IMR-90 (cell line): ENCODE measurements around the gene GAL3ST3. TPM values are rescaled to one million over a fixed set of nuclear protein-coding genes. Genes with fewer than 3 reads are reported as not detected.

Experiments used
- ATAC-seq: fragments of 200-7000 bp; cut with Tn5 transposase; 2 replicates; pipeline ENCODE4 v1.9.1; 2020; ENCODE audit warnings: low read depth, mild to moderate bottlenecking, moderate library complexity
- BruUV-seq: library from RNA; stranded (reverse); fragments of 400-500 nt; replicated peaks from 2 replicates; lab custom pipeline; 2021; lab: Mats Ljungman, UMichigan
- CTCF ChIA-PET: fragments of 300-600 bp; formaldehyde crosslinking; extraction: SDS; loops from one replicate; lab custom pipeline; 2021; ENCODE audit warnings: antibody characterized with exemption; lab: Yijun Ruan, JAX
- POLR2A ChIA-PET: fragments of 300-600 bp; sonication (Branson Sonifier 250); formaldehyde crosslinking; loops from one replicate; lab custom pipeline; 2022; ENCODE audit warnings: antibody characterized with exemption; ENCODE audit not compliant: unreplicated experiment; lab: Charles Lee
- DNase-seq: peaks from one replicate; pipeline ENCODE4 v3.0.0; 2013
- H2AFZ ChIP-seq: replicated peaks from 2 replicates; pipeline ENCODE3; 2013; ENCODE audit warnings: low read length, mild to moderate bottlenecking; ENCODE audit not compliant: poor library complexity
- H2AK5ac ChIP-seq: 2 replicates; pipeline ENCODE4 v1.6.1; 2013; ENCODE audit warnings: low read depth, low read length, inconsistent platforms
- H2AK9ac ChIP-seq: replicated peaks from 2 replicates; pipeline ENCODE3; 2013; ENCODE audit warnings: mild to moderate bottlenecking, low read depth, low read length, moderate library complexity; ENCODE audit not compliant: poor library complexity
- H2BK120ac ChIP-seq: 2 replicates; pipeline ENCODE4 v1.6.1; 2013; ENCODE audit warnings: low read depth, low read length, inconsistent platforms
- H2BK15ac ChIP-seq: 3 replicates; pipeline ENCODE4 v1.6.1; 2013; ENCODE audit warnings: low read depth, low read length, inconsistent platforms
- H2BK20ac ChIP-seq: 2 replicates; pipeline ENCODE4 v1.6.1; 2013; ENCODE audit warnings: low read depth, mild to moderate bottlenecking, inconsistent platforms, low read length, moderate library complexity
- H2BK5ac ChIP-seq: 2 replicates; pipeline ENCODE4 v1.6.1; 2013; ENCODE audit warnings: mild to moderate bottlenecking, low read depth, low read length, inconsistent platforms; ENCODE audit not compliant: poor library complexity, severe bottlenecking
- H3K14ac ChIP-seq: replicated peaks from 2 replicates; pipeline ENCODE4 v1.6.1; 2013; ENCODE audit warnings: low read depth, low read length, inconsistent platforms
- H3K18ac ChIP-seq: 2 replicates; pipeline ENCODE4 v1.6.1; 2013; ENCODE audit warnings: low read depth, low read length, control low read depth
- H3K23ac ChIP-seq: 2 replicates; pipeline ENCODE4 v1.6.1; 2013; ENCODE audit warnings: low read depth, low read length, inconsistent platforms
- H3K27ac ChIP-seq: 2 replicates; pipeline ENCODE4 v1.5.1; 2013; ENCODE audit warnings: mild to moderate bottlenecking, control low read depth, low read length; ENCODE audit not compliant: insufficient read depth
- H3K27me3 ChIP-seq: 2 replicates; pipeline ENCODE4 v1.6.1; 2013; ENCODE audit warnings: low read length; ENCODE audit not compliant: control insufficient read depth, insufficient read depth
- H3K36me3 ChIP-seq: 2 replicates; pipeline ENCODE4 v1.6.1; 2013; ENCODE audit warnings: low read length, mixed read lengths; ENCODE audit not compliant: control insufficient read depth, insufficient read depth
- H3K4ac ChIP-seq: 2 replicates; pipeline ENCODE4 v1.6.1; 2013; ENCODE audit warnings: low read depth, low read length, inconsistent platforms
- H3K4me1 ChIP-seq: 2 replicates; pipeline ENCODE4 v1.6.1; 2013; ENCODE audit warnings: low read length, mixed read lengths; ENCODE audit not compliant: control insufficient read depth, insufficient read depth
- H3K4me2 ChIP-seq: 2 replicates; pipeline ENCODE4 v1.6.1; 2013; ENCODE audit warnings: low read depth, mild to moderate bottlenecking, control low read depth, low read length, moderate library complexity
- H3K4me3 ChIP-seq: 2 replicates; pipeline ENCODE4 v1.5.1; 2013; ENCODE audit warnings: low read depth, mild to moderate bottlenecking, control low read depth, low read length, moderate library complexity; ENCODE audit not compliant: insufficient read depth
- H3K56ac ChIP-seq: 2 replicates; pipeline ENCODE4 v1.6.1; 2013; ENCODE audit warnings: low read length, inconsistent platforms; ENCODE audit not compliant: insufficient read depth; ENCODE audit errors: extremely low read depth
- H3K79me1 ChIP-seq, 2 experiments: 2 replicates each; pipeline ENCODE4 v1.6.1; 2013; ENCODE audit warnings: low read length in 2 of 2, inconsistent platforms in 1 of 2, low read depth in 1 of 2
- H3K9ac ChIP-seq: 2 replicates; pipeline ENCODE4 v1.6.1; 2013; ENCODE audit warnings: low read depth, low read length, control low read depth
- H3K9me1 ChIP-seq: 2 replicates; pipeline ENCODE4 v1.6.1; 2013; ENCODE audit warnings: low read length, inconsistent platforms; ENCODE audit not compliant: insufficient read depth
- H3K9me3 ChIP-seq: 2 replicates; pipeline ENCODE4 v1.6.1; 2013; ENCODE audit warnings: low read length; ENCODE audit not compliant: control insufficient read depth, insufficient read depth
- H4K20me1 ChIP-seq: 2 replicates; pipeline ENCODE4 v1.6.1; 2013; ENCODE audit warnings: low read length, inconsistent platforms; ENCODE audit not compliant: insufficient read depth
- H4K5ac ChIP-seq: 2 replicates; pipeline ENCODE4 v1.6.1; 2013; ENCODE audit warnings: mild to moderate bottlenecking, low read depth, low read length, control low read depth
- H4K8ac ChIP-seq, 2 experiments: 2 replicates each; pipeline ENCODE4 v1.6.1; 2013; ENCODE audit warnings: low read depth in 2 of 2, low read length in 2 of 2, control low read depth in 1 of 2, inconsistent platforms in 1 of 2
- H4K91ac ChIP-seq: 2 replicates; pipeline ENCODE4 v1.6.1; 2013; ENCODE audit warnings: low read depth, low read length, inconsistent platforms; ENCODE audit not compliant: insufficient read depth
- MAFK ChIP-seq: IDR thresholded peaks from 2 replicates; pipeline ENCODE4 v1.6.1; 2012; ENCODE audit warnings: low read depth, low read length, improper control_type of control experiment
- MAZ ChIP-seq: IDR thresholded peaks from 2 replicates; pipeline ENCODE4 v1.6.1; 2012; ENCODE audit warnings: low read depth, mild to moderate bottlenecking, low read length, improper control_type of control experiment, moderate library complexity, borderline replicate concordance
- RCOR1 ChIP-seq: IDR thresholded peaks from 2 replicates; pipeline ENCODE4 v1.6.1; 2012; ENCODE audit warnings: mild to moderate bottlenecking, low read length, improper control_type of control experiment; ENCODE audit not compliant: insufficient replicate concordance
- RFX5 ChIP-seq: IDR thresholded peaks from 2 replicates; pipeline ENCODE4 v1.8.0; 2012; ENCODE audit warnings: low read depth, mild to moderate bottlenecking, low read length, moderate library complexity
- USF2 ChIP-seq: fragments of 150-350 bp; IDR thresholded peaks from 2 replicates; pipeline ENCODE4 v1.6.1; 2017; ENCODE audit warnings: mild to moderate bottlenecking, antibody characterized with exemption, low read length, low read depth
- WGBS, 2 experiments: methylation state at CpG; one replicate each; pipeline versions ENCODE4 v1.1.5 to v1.1.7; 2013; ENCODE audit warnings: missing lambda C conversion rate in 2 of 2; ENCODE audit not compliant: insufficient read length in 1 of 2; ENCODE audit errors: extremely low coverage in 2 of 2; 5-methylcytosine and 5-hydroxymethylcytosine counted together
- dilution Hi-C: fragments of 300-500 bp; cut with HindIII; formaldehyde crosslinking; loops from one replicate; pipeline ENCODE4 v1.14.3; 2018; ENCODE audit warnings: low sequenced_read_pairs; ENCODE audit not compliant: unreplicated experiment
- in situ Hi-C: fragments of 300-500 bp; cut with MboI; formaldehyde crosslinking; loops from 3 replicates; pipeline ENCODE4 v1.14.3; 2019; ENCODE audit warnings: low sequenced_read_pairs, inconsistent platforms, mixed read lengths
- intact Hi-C: fragments of 100-400 bp; cut with micrococcal nuclease; formaldehyde crosslinking; loops from 2 replicates; pipeline ENCODE4 v1.10.0; 2022
- polyA plus RNA-seq, 3 experiments: library from polyadenylated mRNA; depleted of rRNA; stranded (reverse); fragments of >200 nt; gene quantifications; 2 replicates each; pipeline ENCODE4 v1.2.3, GENCODE V29; 2012; ENCODE audit warnings: low replicate concordance in 1 of 3
- total RNA-seq: library from RNA; depleted of rRNA; stranded (reverse); fragments of >200 nt; gene quantifications from 2 replicates; pipeline ENCODE4 v1.2.3, GENCODE V29; 2012

GAL3ST3 gene
- total and polyA plus RNA-seq, 2 of the 4 experiments (the other 2 are of a cell fraction): 0.19 TPM; not detected in 1

GRCh38 chr11:66061268-66061667 is 12.3 kb upstream of the GAL3ST3 start:
- 92% methylated on average over 5 of the region's 6 CpGs; no CpG with 5 or more reads in 1 of the 2 experiments for WGBS, 2 experiments
- Histone ChIP-seq H3K4ac (no peak overlapping the region), H2BK15ac (no peak overlapping the region), H2BK5ac (no peak overlapping the region), H3K27me3 (no peaks in the 10 kb centered on the region), H4K8ac (no peak overlapping the region), H3K4me3 (no peak overlapping the region), H4K91ac (no peak overlapping the region), H2BK20ac (no peak overlapping the region), H3K9me1 (no peaks in the 10 kb centered on the region), H3K23ac (no peak overlapping the region), H2AFZ (no peak overlapping the region), H3K27ac (no peak overlapping the region), H3K79me1 (peaks cover 43 to 47% of the 10 kb centered on the region in 2 experiments), H3K36me3 (peaks cover 68% of the 10 kb centered on the region), H2BK120ac (no peak overlapping the region), H3K9ac (no peak overlapping the region), H3K9me3 (no peaks in the 10 kb centered on the region), H3K18ac (no peak overlapping the region), H2AK9ac (no peak overlapping the region), H2AK5ac (no peak overlapping the region), H3K14ac (no peak overlapping the region), H4K5ac (no peak overlapping the region), H3K56ac (no peak overlapping the region), H3K4me1 (no peaks in the 10 kb centered on the region), H3K4me2 (no peak overlapping the region), H4K20me1 (peaks cover 9% of the 10 kb centered on the region)
- no peak for DNase-seq
- ChIA-PET POLR2A (no interaction called here), CTCF (no interaction called here)
- intact Hi-C loops (no loop called here), dilution Hi-C loops (no loop called here), in situ Hi-C loops (no loop called here)
- no peak for ATAC-seq
- no TSS peak for BruUV-seq
- TF ChIP-seq MAFK (no peak), MAZ (no peak), USF2 (no peak), RFX5 (no peak), RCOR1 (no peak)
